Ectodermal cell (in vitro differentiated cells): ENCODE results near the gene PTDSS2.

Experiments used
- H3K27ac ChIP-seq: 2 replicates; pipeline ENCODE4 v1.7.0; 2013; ENCODE audit warnings: mild to moderate bottlenecking, low read depth, low read length; ENCODE audit not compliant: insufficient read depth, poor library complexity, severe bottlenecking
- H3K27me3 ChIP-seq: 2 replicates; pipeline ENCODE4 v1.7.0; 2013; ENCODE audit warnings: mild to moderate bottlenecking, low read length; ENCODE audit not compliant: insufficient read depth, control insufficient read depth, poor library complexity, severe bottlenecking
- H3K36me3 ChIP-seq: one replicate; pipeline ENCODE4 v1.7.0; 2013; ENCODE audit warnings: low read length; ENCODE audit not compliant: control insufficient read depth, insufficient read depth
- H3K4me1 ChIP-seq: one replicate; pipeline ENCODE4 v1.7.0; 2013; ENCODE audit warnings: low read length; ENCODE audit not compliant: control insufficient read depth, insufficient read depth
- H3K4me3 ChIP-seq: 2 replicates; pipeline ENCODE4 v1.7.0; 2013; ENCODE audit warnings: low read depth, low read length, control low read depth; ENCODE audit not compliant: insufficient read depth
- H3K9me3 ChIP-seq: 2 replicates; pipeline ENCODE4 v1.7.0; 2013; ENCODE audit warnings: mild to moderate bottlenecking, low read length, moderate library complexity; ENCODE audit not compliant: control insufficient read depth
- WGBS, 2 experiments: methylation state at CpG; one replicate each; pipeline ENCODE4 v1.1.7; 2013; ENCODE audit warnings: missing lambda C conversion rate in 2 of 2; 5-methylcytosine and 5-hydroxymethylcytosine counted together

Gene PTDSS2

DNA sequence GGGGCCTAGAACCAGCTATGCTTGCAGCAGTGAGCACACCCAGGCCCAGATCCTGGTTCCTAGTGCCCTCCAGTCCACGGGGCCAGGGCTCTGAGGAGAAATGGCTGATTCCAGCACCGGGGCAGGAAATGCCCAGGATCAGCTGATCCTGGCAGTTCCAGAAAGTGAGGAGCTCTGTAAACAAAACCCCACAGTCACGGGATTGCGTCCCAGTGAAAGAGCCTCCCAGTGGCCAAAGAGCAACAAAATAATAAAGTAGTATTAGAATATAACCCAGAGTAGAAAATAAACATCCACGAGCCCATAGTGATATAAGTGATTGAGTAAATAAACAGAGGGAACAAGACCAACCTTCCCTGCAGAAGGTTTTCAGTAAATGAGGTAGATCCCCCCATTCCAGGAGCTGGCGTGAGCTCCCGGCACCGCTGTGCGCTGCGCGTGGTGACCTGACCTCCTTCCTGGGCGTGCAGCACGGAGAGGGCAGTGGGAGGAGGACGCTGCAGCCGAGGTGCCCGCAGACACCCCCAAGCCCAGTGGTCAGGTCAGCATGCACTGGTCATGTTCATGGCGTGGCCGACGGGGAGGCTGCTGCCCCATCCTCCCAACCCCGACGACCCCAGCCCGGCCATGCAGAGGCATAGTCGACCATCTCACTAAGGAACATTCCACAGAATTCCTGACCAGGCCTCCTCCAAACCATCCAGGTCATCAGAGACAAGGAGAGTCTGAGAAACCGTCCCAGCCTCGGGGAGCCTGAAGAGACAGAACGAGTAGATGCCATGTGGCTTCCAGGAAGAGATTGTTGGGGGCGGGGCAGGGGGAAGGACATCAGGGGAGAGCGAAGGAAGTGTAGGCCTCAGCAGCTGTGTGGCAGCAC lies 19.8 kb downstream of the PTDSS2 start:
- Histone ChIP-seq H3K9me3 (no peaks in the 10 kb centered on the region), H3K36me3 (no peaks in the 10 kb centered on the region), H3K4me1 (no peaks in the 10 kb centered on the region), H3K27me3 (no peaks in the 10 kb centered on the region), H3K27ac (no peak overlapping the region), H3K4me3 (no peak overlapping the region)
- 92% methylated on average over 27 to 28 of the region's 28 CpGs for WGBS, 2 experiments

DNA sequence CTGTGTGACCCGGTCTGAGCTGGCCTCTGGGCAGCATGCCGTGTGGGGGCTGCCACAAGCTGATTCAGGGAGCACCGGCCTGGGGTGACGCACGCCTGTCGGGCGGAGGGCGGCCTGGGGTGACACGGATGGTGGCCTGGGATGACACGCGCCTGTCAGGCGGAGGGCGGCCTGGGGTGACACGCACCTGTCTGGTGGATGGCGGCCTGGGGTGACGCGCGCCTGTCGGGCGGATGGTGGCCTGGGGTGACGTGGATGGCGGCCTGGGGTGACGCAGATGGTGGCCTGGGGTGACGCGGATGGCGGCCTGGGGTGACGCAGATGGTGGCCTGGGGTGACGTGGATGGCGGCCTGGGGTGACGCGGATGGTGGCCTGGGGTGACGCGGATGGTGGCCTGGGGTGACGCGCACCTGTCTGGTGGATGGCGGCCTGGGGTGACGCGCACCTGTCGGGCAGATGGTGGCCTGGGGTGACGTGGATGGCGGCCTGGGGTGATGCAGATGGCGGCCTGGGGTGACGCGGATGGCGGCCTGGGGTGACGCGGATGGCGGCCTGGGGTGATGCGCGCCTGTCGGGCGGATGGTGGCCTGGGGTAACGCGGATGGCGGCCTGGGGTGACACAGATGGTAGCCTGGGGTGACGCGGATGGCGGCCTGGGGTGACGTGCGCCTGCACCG lies 21.5 kb downstream of the PTDSS2 start:
- 96% methylated on average over 61 of the region's 61 CpGs for whole genome bisulfite sequencing, 2 experiments
- Histone ChIP-seq H3K27me3 (no peaks in the 10 kb centered on the region), H3K27ac (no peak overlapping the region), H3K4me1 (peaks cover 8% of the 10 kb centered on the region), H3K9me3 (no peaks in the 10 kb centered on the region), H3K4me3 (no peak overlapping the region), H3K36me3 (no peaks in the 10 kb centered on the region)

DNA sequence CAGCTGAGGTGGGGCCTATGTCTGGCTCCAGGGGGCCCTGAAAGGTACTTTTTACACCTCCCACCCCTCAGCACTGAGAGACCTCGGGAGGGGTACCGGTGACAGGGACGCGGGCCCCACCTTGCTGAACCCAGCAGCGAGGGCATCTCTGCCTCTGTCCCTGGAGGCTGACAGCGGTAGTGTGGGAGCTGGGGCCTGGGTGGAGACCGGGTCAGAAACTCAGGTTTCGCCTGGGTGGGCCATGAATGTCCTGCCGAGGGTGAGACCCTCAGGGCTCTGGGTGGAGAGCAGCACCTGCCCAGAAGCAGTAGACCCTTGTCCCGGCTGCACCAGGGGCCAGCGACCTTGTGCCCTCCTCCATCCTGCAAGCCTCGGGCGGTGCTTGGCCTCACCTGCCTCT lies 22.2 kb downstream of the PTDSS2 start:
- Histone ChIP-seq H3K36me3 (no peaks in the 10 kb centered on the region), H3K27ac (no peak overlapping the region), H3K27me3 (no peaks in the 10 kb centered on the region), H3K4me1 (peaks cover 12% of the 10 kb centered on the region), H3K9me3 (no peaks in the 10 kb centered on the region), H3K4me3 (no peak overlapping the region)
- 92% methylated on average over 13 of the region's 13 CpGs for WGBS, 2 experiments

DNA sequence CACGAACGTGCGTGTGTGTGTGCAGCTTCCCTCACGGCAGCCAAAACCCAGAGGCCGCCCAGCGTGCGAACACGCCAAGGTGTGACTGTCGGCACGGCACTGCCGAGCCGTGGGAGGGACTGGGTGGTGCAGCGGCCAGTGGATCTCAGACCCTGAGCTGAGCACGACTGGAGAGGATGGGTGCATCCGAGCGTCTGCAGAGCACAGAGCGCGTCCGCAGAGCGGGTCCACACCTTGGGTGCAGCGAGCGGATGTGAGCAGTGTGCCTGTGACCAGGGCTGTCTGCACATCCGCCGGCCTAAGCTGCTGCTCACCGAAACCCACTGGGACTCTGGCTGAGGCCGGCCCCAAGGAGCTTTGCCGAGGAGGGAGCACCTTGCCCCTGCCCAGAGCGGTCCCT lies 22.7 kb downstream of the PTDSS2 start:
- Histone ChIP-seq H3K4me3 (no peak overlapping the region), H3K4me1 (peaks cover 12% of the 10 kb centered on the region), H3K27ac (no peak overlapping the region), H3K27me3 (no peaks in the 10 kb centered on the region), H3K36me3 (no peaks in the 10 kb centered on the region), H3K9me3 (no peaks in the 10 kb centered on the region)
- 96 to 97% methylated on average over 28 of the region's 28 CpGs for WGBS, 2 experiments

DNA sequence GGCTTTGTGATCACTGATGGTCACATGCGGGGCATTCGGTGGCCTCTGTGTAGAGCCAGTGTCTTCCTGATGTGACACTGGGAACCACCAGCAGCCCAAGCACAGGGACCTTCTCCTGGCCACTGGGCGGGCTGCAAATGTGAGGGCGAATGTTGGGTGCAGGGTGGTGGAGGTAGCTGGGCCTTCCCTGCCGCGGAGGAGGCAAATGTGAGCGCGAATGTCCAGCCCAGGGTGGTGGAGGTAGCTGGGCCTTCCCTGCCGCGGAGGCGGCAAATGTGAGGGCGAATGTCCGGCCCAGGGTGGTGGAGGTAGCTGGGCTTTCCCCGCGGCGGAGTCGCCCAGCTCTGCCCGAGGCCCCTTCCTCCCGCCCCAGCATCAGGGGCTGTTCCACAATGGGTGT lies 23.3 kb downstream of the PTDSS2 start:
- Histone ChIP-seq H3K4me3 (no peak overlapping the region), H3K36me3 (no peaks in the 10 kb centered on the region), H3K27me3 (no peaks in the 10 kb centered on the region), H3K9me3 (no peaks in the 10 kb centered on the region), H3K27ac (no peak overlapping the region), H3K4me1 (peaks cover 12% of the 10 kb centered on the region)
- 96 to 97% methylated on average over 19 of the region's 19 CpGs for WGBS, 2 experiments

DNA sequence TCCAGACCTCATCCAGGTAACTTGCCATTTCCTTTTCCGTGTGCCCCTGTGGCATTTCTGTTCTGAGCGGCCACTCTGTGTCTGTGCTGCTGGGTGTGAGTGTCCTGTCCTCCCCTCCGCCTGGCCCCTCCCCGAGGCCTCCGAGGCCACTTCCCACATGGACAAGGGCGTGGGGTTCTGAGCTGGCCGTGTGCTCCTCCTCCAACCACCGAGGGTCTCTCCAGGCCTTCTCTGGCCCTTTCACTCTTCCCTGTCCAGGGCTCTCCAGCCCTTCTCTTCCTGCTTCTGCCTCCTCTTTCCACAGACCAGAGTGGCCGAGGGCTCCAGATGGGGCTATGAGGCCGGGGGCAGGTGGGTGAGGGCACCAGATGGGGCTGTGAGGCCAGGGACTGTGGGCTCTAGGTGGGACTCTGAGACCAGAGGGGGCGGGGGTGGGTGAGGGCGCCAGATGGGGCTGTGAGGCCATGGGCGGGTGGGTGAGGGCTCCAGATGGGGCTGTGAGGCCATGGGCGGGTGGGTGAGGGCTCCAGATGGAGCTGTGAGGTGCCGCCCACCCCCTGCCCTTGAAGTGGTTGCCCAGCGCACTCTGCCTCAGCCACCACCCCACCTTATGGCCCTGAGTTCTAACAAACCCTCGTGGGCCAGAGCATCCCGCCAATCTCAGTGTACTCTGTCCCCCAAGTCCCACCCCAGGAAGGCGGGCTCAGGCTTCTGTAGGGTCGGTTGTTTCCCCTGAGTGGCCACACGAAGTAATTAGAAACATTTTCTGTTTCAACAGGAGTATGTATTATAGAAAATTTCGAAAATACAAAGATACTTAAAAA lies 24.1 kb downstream of the PTDSS2 start:
- H3K27me3 ChIP-seq, result no peaks in the 10 kb centered on the region
- H3K9me3 ChIP-seq, result no peaks in the 10 kb centered on the region
- no peak overlapping the region for H3K4me3 ChIP-seq
- no peaks in the 10 kb centered on the region for H3K36me3 ChIP-seq
- WGBS, 2 experiments, result 92 to 94% methylated on average over 20 to 22 of the region's 22 CpGs
- no peak overlapping the region for H3K27ac ChIP-seq
- peaks cover 12% of the 10 kb centered on the region for H3K4me1 ChIP-seq

DNA sequence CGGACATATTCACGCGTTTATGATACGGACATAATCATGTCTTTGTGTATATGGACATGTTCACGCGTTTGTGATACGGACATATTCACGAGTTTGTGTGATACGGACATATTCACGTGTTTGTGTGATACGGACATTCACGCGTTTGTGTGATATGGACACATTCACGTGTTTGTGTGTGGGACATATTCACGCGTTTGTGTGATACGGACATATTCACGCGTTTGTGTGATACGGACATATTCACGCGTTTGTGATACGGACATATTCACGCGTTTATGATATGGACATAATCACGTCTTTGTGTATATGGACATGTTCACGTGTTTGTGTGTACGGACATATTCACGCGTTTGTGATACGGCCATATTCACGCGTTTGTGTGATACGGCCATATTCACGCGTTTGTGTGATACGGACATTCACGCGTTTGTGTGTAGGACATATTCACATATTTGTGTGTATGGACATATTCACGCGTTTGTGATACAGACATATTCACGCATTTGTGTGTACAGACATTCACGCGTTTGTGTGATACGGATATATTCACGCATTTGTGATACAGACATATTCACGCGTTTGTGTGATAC lies 24.9 kb downstream of the PTDSS2 start:
- H3K27ac ChIP-seq, result no peak overlapping the region
- H3K4me3 ChIP-seq, result no peak overlapping the region
- H3K4me1 ChIP-seq, result peaks cover 12% of the 10 kb centered on the region
- no peaks in the 10 kb centered on the region for H3K36me3 ChIP-seq
- no peaks in the 10 kb centered on the region for H3K27me3 ChIP-seq
- WGBS, 2 experiments, result 95 to 96% methylated on average over 48 of the region's 48 CpGs
- no peaks in the 10 kb centered on the region for H3K9me3 ChIP-seq

DNA sequence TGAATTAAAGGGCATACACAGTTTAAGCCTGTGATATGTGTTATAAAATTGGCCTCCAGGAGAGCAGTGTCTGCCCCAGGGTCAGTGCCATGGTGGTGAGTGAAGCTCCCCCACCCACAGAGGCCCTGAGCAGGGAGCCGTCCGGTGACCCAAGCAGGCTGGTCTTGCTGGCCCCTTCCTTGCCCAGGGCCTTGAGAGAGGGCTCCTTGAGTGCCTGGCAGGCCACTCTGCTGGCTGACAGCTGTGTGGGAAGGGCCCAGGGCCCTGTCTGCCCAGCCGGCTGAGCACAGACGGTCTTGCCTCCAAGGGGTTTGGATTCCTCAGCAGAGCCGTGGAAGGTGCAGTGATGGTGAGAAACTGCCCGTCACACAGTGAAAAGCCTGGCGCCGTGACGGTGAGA lies 25.9 kb downstream of the PTDSS2 start:
- Histone ChIP-seq H3K4me1 (peaks cover 12% of the 10 kb centered on the region), H3K9me3 (no peaks in the 10 kb centered on the region), H3K36me3 (no peaks in the 10 kb centered on the region), H3K4me3 (no peak overlapping the region), H3K27me3 (no peaks in the 10 kb centered on the region), H3K27ac (no peak overlapping the region)
- WGBS, 2 experiments, result 92 to 94% methylated on average over 9 of the region's 9 CpGs

DNA sequence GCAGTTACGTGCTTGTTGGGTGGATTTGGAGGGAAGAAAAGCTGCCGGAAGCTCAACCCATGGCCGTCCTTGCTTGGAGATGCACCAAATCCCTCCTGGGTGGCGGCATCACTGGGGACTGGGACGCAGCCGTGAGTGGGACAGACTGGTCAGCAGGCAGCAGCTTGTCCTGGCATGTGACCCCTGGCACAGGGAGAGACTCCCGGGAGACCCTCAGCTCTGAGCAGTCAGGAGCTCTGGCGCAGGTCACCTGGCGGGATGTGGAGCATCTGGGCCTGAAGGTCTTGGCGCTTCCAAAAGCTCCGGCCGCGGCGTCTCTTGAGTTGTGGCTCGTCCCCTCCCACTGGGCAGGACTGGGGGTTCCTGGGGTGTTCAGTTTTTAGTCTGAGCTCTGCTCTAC lies 26.3 kb downstream of the PTDSS2 start:
- Histone ChIP-seq H3K27me3 (no peaks in the 10 kb centered on the region), H3K36me3 (no peaks in the 10 kb centered on the region)
- 96% methylated on average over 15 of the region's 15 CpGs for WGBS, 2 experiments

More for the DNA sequence above, 26.3 kb downstream of the PTDSS2 start:
- Histone ChIP-seq H3K27ac (no peak overlapping the region), H3K9me3 (no peaks in the 10 kb centered on the region), H3K4me3 (no peak overlapping the region), H3K4me1 (peaks cover 12% of the 10 kb centered on the region)
